ENCODE data around the gene UPB1. TPM values are rescaled to one million over a fixed set of nuclear protein-coding genes. Genes with fewer than 3 reads are reported as not detected.
"Not testable (repeated sequence)": the region's sequence is repeated elsewhere in the genome, so short reads cannot be mapped to it uniquely, and the experiment has no call there.

Gene UPB1
- polyA plus RNA-seq, 3 donors = 0.16 to 0.27 (median 0.22) TPM

GRCh38 chr22:24473284-24473683, 21.8 kb upstream of the UPB1 start:
- no peak overlapping the region for H3K27ac ChIP-seq (ENCODE audit: low read depth, low read length)

- H3K27ac ChIP-seq (ENCODE audit: low read depth, low read length) = no peak overlapping the region
Measured at GRCh38 chr22:24474221-24474620, 20.9 kb upstream of the UPB1 start.

GRCh38 chr22:24474649-24475255, 20.4 kb upstream of the UPB1 start:
- WGBS, 3 donors = 74 to 89% (median 87%) methylated on average over 5 of the region's 5 CpGs
- no peak overlapping the region for H3K27ac ChIP-seq (ENCODE audit: low read depth, low read length)

More at GRCh38 chr22:24474221-24474620, 20.9 kb upstream of the UPB1 start:
- 48 to 54% (median 49%) methylated on average over 3 of the region's 3 CpGs for WGBS, 3 donors

- no peak overlapping the region for H3K27ac ChIP-seq (ENCODE audit: low read depth, low read length)
- 58 to 76% (median 69%) methylated on average over 1 of the region's 1 CpG for WGBS, 3 donors
Measured at GRCh38 chr22:24481641-24482040, 13.5 kb upstream of the UPB1 start.

GRCh38 chr22:24482575-24482974, 12.6 kb upstream of the UPB1 start:
- 17 to 46% (median 26%) methylated on average over 3 of the region's 3 CpGs for WGBS, 3 donors
- no peak overlapping the region for H3K27ac ChIP-seq (ENCODE audit: low read depth, low read length)

- no peak overlapping the region for H3K27ac ChIP-seq (ENCODE audit: low read depth, low read length)
Measured at GRCh38 chr22:24482998-24483397, 12.1 kb upstream of the UPB1 start.

GRCh38 chr22:24483976-24484545, 11.1 kb upstream of the UPB1 start:
- no peak overlapping the region for H3K27ac ChIP-seq (ENCODE audit: low read depth, low read length)
- 57 to 85% (median 58%) methylated on average over 5 of the region's 5 CpGs for WGBS, 3 donors

More at GRCh38 chr22:24482998-24483397, 12.1 kb upstream of the UPB1 start:
- 38 to 79% (median 70%) methylated on average over 2 of the region's 2 CpGs for WGBS, 3 donors

- 85 to 97% (median 97%) methylated on average over 4 of the region's 4 CpGs for WGBS, 3 donors
- no peak overlapping the region for H3K27ac ChIP-seq (ENCODE audit: low read depth, low read length)
Measured at GRCh38 chr22:24485170-24485569, 10.0 kb upstream of the UPB1 start.

- no peak overlapping the region for H3K27ac ChIP-seq (ENCODE audit: low read depth, low read length)
- WGBS, 3 donors = 53 to 68% (median 67%) methylated on average over 3 of the region's 3 CpGs
Measured at GRCh38 chr22:24485608-24486007, 9.5 kb upstream of the UPB1 start.

GRCh38 chr22:24486501-24486921, 8.6 kb upstream of the UPB1 start:
- H3K27ac ChIP-seq (ENCODE audit: low read depth, low read length) = no peak overlapping the region
- WGBS, 3 donors = 55 to 83% (median 62%) methylated on average over 2 of the region's 2 CpGs

- 48 to 75% (median 70%) methylated on average over 2 of the region's 2 CpGs for WGBS, 3 donors
Measured at GRCh38 chr22:24489011-24489410, 6.1 kb upstream of the UPB1 start.

GRCh38 chr22:24489434-24489833, 5.7 kb upstream of the UPB1 start:
- not testable (repeated sequence) for H3K27ac ChIP-seq (ENCODE audit: low read depth, low read length)
- 100% methylated on average over 1 of the region's 1 CpG for WGBS, 3 donors

More at GRCh38 chr22:24489011-24489410, 6.1 kb upstream of the UPB1 start:
- H3K27ac ChIP-seq (ENCODE audit: low read depth, low read length) = no peak overlapping the region

- H3K27ac ChIP-seq (ENCODE audit: low read depth, low read length) = no peak overlapping the region
- WGBS, 3 donors = 85 to 91% (median 86%) methylated on average over 3 of the region's 3 CpGs
Measured at GRCh38 chr22:24492391-24492790, 2.7 kb upstream of the UPB1 start.

- no peak overlapping the region for H3K27ac ChIP-seq (ENCODE audit: low read depth, low read length)
- WGBS, 3 donors = 34 to 61% (median 56%) methylated on average over 21 of the region's 21 CpGs
Measured at GRCh38 chr22:24494167-24494527, 985 bp upstream of the UPB1 start.

- H3K27ac ChIP-seq (ENCODE audit: low read depth, low read length) = no peak overlapping the region
- whole genome bisulfite sequencing, 3 donors = 93 to 97% (median 97%) methylated on average over 17 of the region's 17 CpGs
Measured at GRCh38 chr22:24495365-24495675, 188 bp downstream of the UPB1 start.

GRCh38 chr22:24496234-24496633, 1.1 kb downstream of the UPB1 start:
- 84 to 91% (median 86%) methylated on average over 4 to 5 of the region's 5 CpGs for WGBS, 3 donors
- no peak overlapping the region for H3K27ac ChIP-seq (ENCODE audit: low read depth, low read length)

- H3K27ac ChIP-seq (ENCODE audit: low read depth, low read length) = no peak overlapping the region
- WGBS, 3 donors = 82 to 92% (median 84%) methylated on average over 2 of the region's 2 CpGs
Measured at GRCh38 chr22:24496661-24497060, 1.5 kb downstream of the UPB1 start.

GRCh38 chr22:24497841-24498258, 2.7 kb downstream of the UPB1 start:
- WGBS, 3 donors = 47 to 74% (median 68%) methylated on average over 2 of the region's 2 CpGs
- no peak overlapping the region for H3K27ac ChIP-seq (ENCODE audit: low read depth, low read length)

- no peak overlapping the region for H3K27ac ChIP-seq (ENCODE audit: low read depth, low read length)
- WGBS, 3 donors = 91 to 94% (median 93%) methylated on average over 11 of the region's 11 CpGs
Measured at GRCh38 chr22:24498824-24499223, 3.7 kb downstream of the UPB1 start.

- H3K27ac ChIP-seq (ENCODE audit: low read depth, low read length) = no peak overlapping the region
- WGBS, 3 donors = 95 to 97% (median 96%) methylated on average over 10 of the region's 10 CpGs
Measured at GRCh38 chr22:24499706-24500276, 4.7 kb downstream of the UPB1 start.

Measured in adipose tissue (tissue), 3 donors.